NT2/D1 (cell line): ENCODE results near the gene CHEK1.

Experiments used
- DNase-seq: peaks from one replicate; pipeline ENCODE4 v3.0.0-alpha.2; 2011; ENCODE audit warnings: low read depth, low spot score
- H3K27me3 ChIP-seq: 2 replicates; pipeline ENCODE4 v1.6.0; 2011; ENCODE audit warnings: mild to moderate bottlenecking; ENCODE audit not compliant: insufficient read length, insufficient read depth
- H3K36me3 ChIP-seq: 2 replicates; pipeline ENCODE4 v1.6.1; 2011; ENCODE audit warnings: mild to moderate bottlenecking, low read length, mixed read lengths; ENCODE audit not compliant: insufficient read depth, insufficient read length
- H3K4me1 ChIP-seq: 2 replicates; pipeline ENCODE4 v1.5.1; 2011; ENCODE audit not compliant: insufficient read depth, insufficient read length
- H3K4me3 ChIP-seq: 2 replicates; pipeline ENCODE4 v1.5.1; 2011; ENCODE audit warnings: low read depth; ENCODE audit not compliant: insufficient read length
- H3K9ac ChIP-seq: 2 replicates; pipeline ENCODE4 v1.6.0; 2011; ENCODE audit warnings: low read depth; ENCODE audit not compliant: insufficient read length
- H3K9me3 ChIP-seq: 2 replicates; pipeline ENCODE4 v1.5.1; 2011; ENCODE audit warnings: mild to moderate bottlenecking, low read length; ENCODE audit not compliant: insufficient read depth
- SUZ12 ChIP-seq: IDR thresholded peaks from 2 replicates; pipeline ENCODE4 v1.6.1; 2011; ENCODE audit not compliant: insufficient read length, insufficient read depth; ENCODE audit errors: extremely low read depth
- YY1 ChIP-seq: IDR thresholded peaks from 2 replicates; pipeline ENCODE4 v1.6.1; 2011; ENCODE audit not compliant: insufficient read length, insufficient read depth
- ZNF274 ChIP-seq: IDR thresholded peaks from 2 replicates; pipeline ENCODE4 v1.6.1; 2011; ENCODE audit warnings: mild to moderate bottlenecking, low read depth, low read length

The CHEK1 gene

DNA sequence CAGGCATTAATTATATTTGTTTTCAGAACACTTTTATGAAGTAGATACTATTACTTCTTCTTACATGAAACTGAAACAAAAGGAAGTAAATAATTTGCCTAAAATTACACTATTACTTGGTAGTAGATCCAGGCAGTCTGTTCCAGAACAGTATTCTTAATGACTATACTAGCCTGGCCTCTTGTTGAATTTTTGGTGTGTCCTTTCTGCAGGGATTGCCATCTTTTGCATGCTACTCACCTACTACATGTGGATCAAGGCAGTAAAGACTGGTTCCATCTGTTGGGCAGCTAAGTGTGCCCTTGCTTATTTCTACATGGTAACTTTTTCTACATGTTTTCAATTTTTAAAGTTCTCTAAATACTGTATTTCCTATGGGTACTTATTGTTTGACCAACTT, 19.5 kb upstream of the CHEK1 start:
- Histone ChIP-seq H3K9ac (no peak overlapping the region), H3K4me1 (no peaks in the 10 kb centered on the region), H3K27me3 (no peaks in the 10 kb centered on the region), H3K36me3 (peaks cover 91% of the 10 kb centered on the region), H3K4me3 (no peak overlapping the region), H3K9me3 (no peaks in the 10 kb centered on the region)
- no peak for DNase-seq
- TF ChIP-seq ZNF274 = no peak

DNA sequence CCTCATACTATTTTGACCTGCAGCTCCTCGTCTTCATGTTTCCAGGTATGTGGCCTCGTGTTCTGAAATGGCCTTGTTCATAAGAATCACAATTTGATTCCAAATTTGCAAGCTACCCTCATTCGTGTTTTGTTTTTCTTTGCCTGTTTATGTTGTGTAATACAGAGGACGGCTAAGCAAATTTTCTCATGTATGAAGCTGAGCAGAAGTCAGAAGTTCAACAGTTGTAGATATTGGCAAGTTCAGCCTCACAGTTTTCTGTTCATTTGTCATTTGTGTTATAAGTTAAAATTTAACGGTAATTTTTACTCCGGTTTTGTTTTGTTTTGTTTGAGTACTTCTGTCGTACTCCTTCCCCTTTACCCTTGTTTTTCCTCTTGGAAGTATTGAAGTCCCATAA, 15.4 kb upstream of the CHEK1 start:
- Histone ChIP-seq H3K4me1 (no peaks in the 10 kb centered on the region), H3K27me3 (no peaks in the 10 kb centered on the region), H3K36me3 (peaks cover 92% of the 10 kb centered on the region), H3K9me3 (no peaks in the 10 kb centered on the region), H3K9ac (no peak overlapping the region), H3K4me3 (no peak overlapping the region)
- DNase-seq = no peak
- TF ChIP-seq YY1 (no peak), ZNF274 (no peak), SUZ12 (no peak)

DNA sequence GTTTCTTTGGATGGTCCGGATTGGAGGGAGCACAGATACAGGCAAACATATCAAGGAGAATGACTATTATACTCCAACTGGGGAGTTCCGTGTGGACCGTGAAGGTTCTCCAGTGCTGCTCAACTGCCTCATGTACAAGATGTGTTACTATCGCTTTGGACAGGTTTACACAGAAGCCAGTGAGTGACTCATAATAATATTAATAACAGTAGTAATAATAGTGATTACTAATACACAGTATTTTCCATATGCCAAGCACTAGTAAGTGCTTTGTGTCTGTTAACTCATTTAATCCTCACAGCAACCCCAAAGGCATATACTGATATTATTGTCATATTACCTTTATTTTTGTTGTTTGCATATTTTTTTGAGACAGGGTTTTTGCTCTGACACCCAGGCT, 6.6 kb upstream of the CHEK1 start:
- Histone ChIP-seq H3K36me3 (peaks cover 73% of the 10 kb centered on the region), H3K4me1 (no peaks in the 10 kb centered on the region)
- TF ChIP-seq ZNF274 (no peak), YY1 (no peak), SUZ12 (no peak)

DNA sequence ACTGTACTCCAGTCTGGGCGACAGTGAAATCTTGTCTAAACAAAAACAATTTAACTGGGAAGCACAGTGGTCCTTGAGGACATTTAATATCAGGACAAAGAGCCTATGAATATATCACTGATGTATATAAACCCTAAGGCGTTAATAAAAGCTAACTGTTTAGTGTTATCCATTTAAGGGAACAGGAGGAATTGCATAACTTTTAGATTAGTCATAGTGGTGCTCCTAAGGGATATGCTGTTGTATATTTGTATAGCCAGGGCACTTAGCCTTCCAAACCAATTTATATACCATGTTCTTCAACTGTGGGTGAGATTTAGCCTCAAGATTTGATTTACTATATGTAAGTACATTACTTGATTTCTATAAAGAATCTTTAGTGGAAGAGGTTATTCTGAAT, 3.0 kb upstream of the CHEK1 start:
- H3K9me3 ChIP-seq = no peaks in the 10 kb centered on the region
- H3K9ac ChIP-seq = no peak overlapping the region
- no peaks in the 10 kb centered on the region for H3K27me3 ChIP-seq
- H3K4me3 ChIP-seq = no peak overlapping the region
- TF ChIP-seq ZNF274 (no peak), SUZ12 (no peak), YY1 (no peak)
- peaks cover 58% of the 10 kb centered on the region for H3K36me3 ChIP-seq
- DNase-seq = no peak
- H3K4me1 ChIP-seq = no peaks in the 10 kb centered on the region

More for the DNA sequence above, 6.6 kb upstream of the CHEK1 start:
- H3K9me3 ChIP-seq = no peaks in the 10 kb centered on the region
- no peak overlapping the region for H3K4me3 ChIP-seq
- no peak overlapping the region for H3K9ac ChIP-seq
- H3K27me3 ChIP-seq = no peaks in the 10 kb centered on the region
- no peak for DNase-seq

DNA sequence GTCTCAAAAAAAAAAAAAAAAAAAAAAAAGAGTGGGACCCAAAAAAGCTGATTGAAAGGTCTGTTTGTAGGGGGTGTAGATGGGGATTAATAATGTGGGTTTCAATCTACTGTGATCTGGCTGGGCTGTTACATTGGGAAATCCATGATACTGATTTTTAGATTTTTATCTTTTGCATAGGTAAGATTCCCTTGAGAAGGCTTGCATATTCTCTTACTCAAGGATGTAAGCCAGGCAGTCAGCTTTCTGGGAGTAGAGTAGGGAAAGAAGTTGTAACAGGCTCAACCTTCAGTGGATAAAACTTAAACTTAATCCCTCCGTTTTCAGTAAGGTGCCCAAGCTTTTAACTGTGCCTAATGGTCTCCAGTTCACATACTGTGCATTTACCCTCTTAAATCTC, 1.9 kb upstream of the CHEK1 start:
- no peak overlapping the region for H3K4me3 ChIP-seq
- DNase-seq = no peak
- no peaks in the 10 kb centered on the region for H3K9me3 ChIP-seq
- no peak overlapping the region for H3K9ac ChIP-seq
- no peaks in the 10 kb centered on the region for H3K4me1 ChIP-seq
- no peaks in the 10 kb centered on the region for H3K27me3 ChIP-seq
- TF ChIP-seq SUZ12 = no peak
- no peak for TF ChIP-seq YY1
- TF ChIP-seq ZNF274 = no peak
- peaks cover 55% of the 10 kb centered on the region for H3K36me3 ChIP-seq

DNA sequence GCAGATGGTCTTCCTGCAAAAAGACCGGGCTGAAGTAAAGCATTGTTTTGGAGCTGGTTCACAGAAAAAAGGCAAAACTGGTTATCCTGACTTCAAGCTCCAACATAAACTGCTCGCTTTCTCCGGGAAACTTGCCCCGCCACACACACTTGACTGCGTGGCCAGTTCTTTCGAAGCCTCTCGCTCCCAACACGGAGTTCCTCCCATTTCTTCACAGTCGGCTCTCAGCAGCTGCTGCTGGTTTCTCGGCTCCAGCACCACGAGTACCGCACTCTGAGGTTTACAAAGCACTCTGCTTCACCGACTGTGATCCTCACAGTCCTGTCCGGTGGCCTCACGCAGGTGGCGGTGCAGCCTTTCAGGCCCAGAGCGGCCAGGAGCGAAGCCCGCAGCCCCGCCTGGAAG, 264 bp downstream of the CHEK1 start:
- Histone ChIP-seq H3K4me1 (no peaks in the 10 kb centered on the region), H3K4me3 (peak overlapping the region; percentile 59), H3K36me3 (peaks cover 56% of the 10 kb centered on the region), H3K27me3 (no peaks in the 10 kb centered on the region), H3K9ac (peak overlapping the region; percentile 96), H3K9me3 (no peaks in the 10 kb centered on the region)
- no peak for DNase-seq
- TF ChIP-seq YY1 (no peak), SUZ12 (no peak), ZNF274 (no peak)

DNA sequence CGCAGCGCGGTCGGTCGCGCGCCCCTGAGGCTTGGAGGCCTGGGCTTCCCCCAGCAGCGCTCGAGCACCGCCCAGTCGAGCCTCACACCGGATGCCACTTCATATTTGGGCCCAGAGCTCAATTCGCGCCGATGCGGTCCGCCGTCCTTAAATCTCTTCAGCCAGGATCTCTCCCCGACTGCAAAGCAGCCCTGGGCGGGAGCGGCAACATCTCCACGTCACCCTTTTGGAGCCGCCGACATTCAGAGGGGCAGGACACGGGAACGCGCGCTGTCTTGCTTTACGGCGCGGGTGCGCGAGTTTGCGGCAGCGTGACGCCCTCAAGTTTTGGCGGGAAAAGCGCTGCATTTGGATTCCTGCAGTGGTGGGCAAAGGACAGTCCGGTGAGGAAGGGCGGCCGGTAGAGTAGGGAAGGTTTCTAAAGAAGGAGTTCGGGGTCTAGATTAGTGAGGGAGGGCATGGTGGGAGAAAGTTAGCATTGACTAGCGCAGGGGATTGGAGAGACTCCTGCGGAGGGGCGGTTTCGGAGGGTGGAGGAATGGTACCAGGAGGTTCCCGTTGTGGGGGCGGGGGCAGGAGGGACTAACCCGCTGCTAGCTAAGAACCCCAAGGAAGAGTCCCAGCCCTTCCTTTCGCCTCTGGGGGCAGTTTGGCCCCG, 796 bp downstream of the CHEK1 start:
- Histone ChIP-seq H3K9ac (peak overlapping the region; percentile 96), H3K36me3 (peaks cover 55% of the 10 kb centered on the region), H3K9me3 (no peaks in the 10 kb centered on the region), H3K4me3 (peak overlapping the region; percentile 59), H3K27me3 (no peaks in the 10 kb centered on the region), H3K4me1 (no peaks in the 10 kb centered on the region)
- TF ChIP-seq YY1 (no peak), SUZ12 (no peak), ZNF274 (no peak)
- DNase-seq = peak; percentile 90

DNA sequence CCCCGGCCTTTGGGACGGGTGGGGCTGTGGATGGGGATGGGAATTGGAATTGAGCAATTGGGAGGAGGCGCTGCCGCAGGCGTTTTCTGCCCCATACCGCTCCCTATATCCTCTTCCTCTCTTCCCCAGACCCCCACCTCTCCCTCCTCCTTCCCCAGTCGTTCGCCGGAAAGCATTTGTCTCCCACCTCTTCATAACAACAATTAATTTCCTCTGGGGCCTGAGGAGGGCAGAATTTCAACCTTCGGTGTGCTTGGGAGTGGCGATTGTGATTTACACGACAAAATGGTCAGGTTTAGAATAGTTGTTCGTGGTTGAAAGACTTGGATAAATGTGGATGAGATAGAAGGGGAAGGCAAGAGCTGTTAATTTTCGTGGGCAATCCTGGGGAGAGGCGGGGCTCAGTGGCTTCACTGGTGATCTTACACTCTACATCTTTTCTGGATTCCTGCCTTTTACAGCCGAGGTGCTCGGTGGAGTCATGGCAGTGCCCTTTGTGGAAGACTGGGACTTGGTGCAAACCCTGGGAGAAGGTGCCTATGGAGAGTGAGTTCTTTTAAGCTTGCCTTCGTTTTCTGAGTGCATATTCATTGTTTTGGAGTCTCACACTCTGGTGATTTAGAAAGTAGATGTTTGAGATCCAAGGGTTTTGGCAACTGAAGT, 1.5 kb downstream of the CHEK1 start:
- H3K27me3 ChIP-seq = no peaks in the 10 kb centered on the region
- no peaks in the 10 kb centered on the region for H3K4me1 ChIP-seq
- no peaks in the 10 kb centered on the region for H3K9me3 ChIP-seq
- TF ChIP-seq ZNF274 (no peak), SUZ12 (no peak), YY1 (no peak)
- peak; percentile 76 for DNase-seq
- H3K36me3 ChIP-seq = peaks cover 52% of the 10 kb centered on the region
- peak overlapping the region; percentile 96 for H3K9ac ChIP-seq
- H3K4me3 ChIP-seq = peak overlapping the region; percentile 59
